HUES6 (cell line): ENCODE results near the gene CDA.

Source experiments
- H3K27ac ChIP-seq: 2 replicates; pipeline ENCODE4 v1.7.0; 2013; ENCODE audit warnings: low read depth, mild to moderate bottlenecking, low read length, inconsistent platforms
- H3K27me3 ChIP-seq: 2 replicates; pipeline ENCODE4 v1.6.1; 2013; ENCODE audit warnings: low read length; ENCODE audit not compliant: control insufficient read depth, insufficient read depth
- H3K36me3 ChIP-seq: 2 replicates; pipeline ENCODE4 v1.6.1; 2013; ENCODE audit warnings: low read length; ENCODE audit not compliant: control insufficient read depth, insufficient read depth
- H3K4me1 ChIP-seq: 2 replicates; pipeline ENCODE4 v1.6.1; 2013; ENCODE audit warnings: low read length; ENCODE audit not compliant: control insufficient read depth, insufficient read depth
- H3K4me3 ChIP-seq: 2 replicates; pipeline ENCODE4 v1.5.1; 2013; ENCODE audit warnings: low read depth, low read length
- H3K9ac ChIP-seq: one replicate; pipeline ENCODE4 v1.6.1; 2013; ENCODE audit warnings: mild to moderate bottlenecking, low read length
- H3K9me3 ChIP-seq: 2 replicates; pipeline ENCODE4 v1.6.1; 2013; ENCODE audit warnings: low read depth, low read length; ENCODE audit not compliant: control insufficient read depth, insufficient read depth

CDA gene

DNA sequence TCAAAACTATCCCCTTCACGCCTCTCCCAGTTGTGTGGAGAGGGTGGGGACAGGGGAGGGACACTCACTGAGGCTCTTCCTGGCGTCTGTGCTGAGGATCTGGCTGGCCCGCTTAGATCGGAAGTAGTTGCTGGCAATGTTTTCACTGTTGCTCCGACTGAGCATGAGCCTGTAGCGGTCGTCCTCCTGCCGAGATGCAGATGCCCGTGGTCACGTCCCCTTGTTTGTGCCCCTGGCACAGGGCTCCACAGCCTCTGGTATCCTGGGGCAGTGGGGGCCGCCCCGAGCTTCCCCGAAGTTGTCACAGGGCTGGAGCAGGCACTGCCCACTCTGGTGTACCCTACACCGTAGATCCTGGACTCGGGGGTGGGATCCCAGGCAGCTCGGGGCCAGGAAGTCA lies 77.2 kb downstream of the CDA start:
- H3K27me3 ChIP-seq = no peaks in the 10 kb centered on the region
- H3K9ac ChIP-seq = no peak overlapping the region
- H3K4me1 ChIP-seq = peaks cover 6% of the 10 kb centered on the region; the same call in 1 of the 2 replicates
- H3K9me3 ChIP-seq = no peaks in the 10 kb centered on the region
- peaks cover 2% of the 10 kb centered on the region; the same call in 1 of the 2 replicates for H3K36me3 ChIP-seq
- H3K27ac ChIP-seq = no peak overlapping the region
- H3K4me3 ChIP-seq = no peak overlapping the region

DNA sequence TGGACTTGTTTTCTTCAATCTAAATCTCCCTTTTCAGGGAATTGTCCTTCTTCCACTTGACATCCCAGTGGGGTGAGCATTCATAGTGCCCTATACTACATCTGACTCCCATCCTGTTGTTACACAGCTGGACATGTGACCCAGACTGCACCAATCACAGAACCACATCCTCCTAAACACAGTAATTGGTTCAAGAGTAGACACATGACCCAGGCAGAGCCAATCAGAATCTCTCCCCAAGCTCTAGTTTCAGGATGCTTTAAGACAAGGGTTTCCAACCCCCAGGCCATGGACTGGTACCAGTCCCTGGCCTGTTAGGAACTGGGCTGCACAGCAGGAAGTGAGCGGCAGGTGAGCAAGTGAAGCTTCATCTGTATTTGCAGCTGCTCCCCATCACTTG lies 77.9 kb downstream of the CDA start:
- Histone ChIP-seq H3K4me1 (peaks cover 6% of the 10 kb centered on the region; the same call in 1 of the 2 replicates), H3K36me3 (peaks cover 5% of the 10 kb centered on the region), H3K4me3 (no peak overlapping the region), H3K27me3 (no peaks in the 10 kb centered on the region), H3K27ac (no peak overlapping the region), H3K9me3 (no peaks in the 10 kb centered on the region), H3K9ac (no peak overlapping the region)
